ENCODE results near the gene TRMU.
"Not testable (repeated sequence)": the region's sequence is repeated elsewhere in the genome, so short reads cannot be mapped to it uniquely, and the experiment has no call there.

The TRMU gene

DNA sequence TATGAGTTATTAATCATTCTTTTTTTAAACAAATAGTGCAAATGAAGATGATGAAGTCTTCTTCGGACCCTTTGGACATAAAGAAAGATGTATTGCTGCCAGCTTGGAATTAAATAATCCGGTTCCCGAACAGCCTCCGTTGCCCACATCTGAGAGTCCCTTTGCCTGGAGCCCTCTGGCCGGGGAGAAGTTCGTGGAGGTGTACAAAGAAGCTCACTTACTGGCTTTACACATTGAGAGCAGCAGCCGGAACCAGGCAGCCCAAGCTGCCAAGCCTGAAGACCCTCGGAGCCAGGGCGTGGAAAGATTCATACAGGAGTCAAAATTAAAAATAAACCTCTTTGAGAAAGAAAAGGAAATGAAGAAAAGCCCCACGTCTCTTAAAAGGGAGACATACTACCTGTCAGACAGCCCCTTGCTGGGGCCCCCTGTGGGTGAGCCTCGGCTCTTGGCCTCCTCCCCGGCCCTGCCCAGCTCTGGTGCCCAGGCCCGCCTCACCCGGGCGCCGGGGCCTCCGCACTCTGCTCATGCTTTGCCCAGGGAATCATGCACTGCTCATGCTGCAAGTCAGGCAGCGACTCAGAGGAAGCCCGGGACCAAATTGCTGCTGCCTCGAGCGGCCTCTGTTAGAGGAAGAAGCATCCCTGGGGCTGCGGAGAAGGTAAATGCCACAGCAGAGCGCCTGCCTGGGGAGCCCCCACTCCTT lies 27.1 kb upstream of the TRMU start:
- TF ChIP-seq POLR2AphosphoS5 (IDR thresholded peaks at IDR 0.05; ENCODE audit: low read depth, low read length) (no peak), TAF1 (IDR thresholded peaks at IDR 0.05; ENCODE audit: borderline replicate concordance, low read depth, low read length) (no peak), POLR2A (IDR thresholded peaks at IDR 0.05; ENCODE audit: low read depth, low read length) (no peak)
- DNase-seq (ENCODE audit: insufficient read length) (no peak), FAIRE-seq (no peak)

GRCh38 chr22:46309526-46310085 lies 25.9 kb upstream of the TRMU start:
- DNase-seq (ENCODE audit: insufficient read length) (no peak), FAIRE-seq (no peak)
- TF ChIP-seq POLR2AphosphoS5 (IDR thresholded peaks at IDR 0.05; ENCODE audit: low read depth, low read length): no peak
- no peak for TF ChIP-seq POLR2A (IDR thresholded peaks at IDR 0.05; ENCODE audit: low read depth, low read length)

DNA sequence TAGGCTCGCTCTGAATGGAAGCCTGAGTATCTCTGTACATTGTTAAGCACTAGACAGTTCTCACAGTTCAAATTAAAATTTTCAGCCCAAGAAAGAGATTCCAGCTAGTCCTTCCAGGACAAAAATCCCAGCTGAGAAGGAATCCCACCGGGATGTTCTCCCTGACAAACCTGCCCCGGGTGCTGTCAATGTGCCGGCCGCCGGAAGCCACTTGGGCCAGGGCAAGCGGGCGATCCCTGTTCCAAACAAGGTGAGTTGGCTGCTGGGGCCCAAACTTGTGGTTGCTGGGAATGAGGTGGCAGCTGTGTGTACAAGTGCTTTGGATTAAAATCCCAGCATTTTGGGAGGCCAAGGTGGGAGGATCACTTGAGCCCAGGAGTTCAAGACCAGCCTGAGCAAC lies 23.5 kb upstream of the TRMU start:
- DNase-seq (ENCODE audit: insufficient read length) (no peak), FAIRE-seq (no peak)
- TF ChIP-seq POLR2A (IDR thresholded peaks at IDR 0.05; ENCODE audit: low read depth, low read length) (no peak), TAF1 (IDR thresholded peaks at IDR 0.05; ENCODE audit: borderline replicate concordance, low read depth, low read length) (no peak), POLR2AphosphoS5 (IDR thresholded peaks at IDR 0.05; ENCODE audit: low read depth, low read length) (no peak)

DNA sequence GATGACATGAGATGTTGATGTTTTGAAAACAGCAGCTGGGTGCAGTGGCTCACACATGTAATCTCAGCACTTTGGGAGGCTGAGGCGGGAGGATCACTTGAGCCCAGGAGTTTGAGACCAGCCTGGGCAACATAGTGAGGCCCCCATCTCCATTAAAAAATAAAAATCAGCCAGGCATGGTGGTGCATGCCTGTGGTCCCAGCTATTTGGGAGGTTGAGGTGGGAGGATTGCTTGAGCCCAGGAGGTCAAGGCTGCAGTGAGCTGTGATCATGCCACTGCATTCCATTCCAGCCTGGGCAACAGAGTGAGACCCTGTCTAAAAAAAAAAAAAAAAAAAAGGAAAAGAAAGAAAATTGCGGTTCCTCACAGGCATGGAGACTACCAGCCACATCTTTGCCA lies 22.7 kb upstream of the TRMU start:
- not testable (repeated sequence) for FAIRE-seq; DNase-seq (ENCODE audit: insufficient read length)

- no peak for DNase-seq (ENCODE audit: insufficient read length)
- FAIRE-seq: no peak
- TF ChIP-seq POLR2AphosphoS5 (IDR thresholded peaks at IDR 0.05; ENCODE audit: low read depth, low read length) (no peak), POLR2A (IDR thresholded peaks at IDR 0.05; ENCODE audit: low read depth, low read length) (no peak), TAF1 (IDR thresholded peaks at IDR 0.05; ENCODE audit: borderline replicate concordance, low read depth, low read length) (no peak)
Measured at GRCh38 chr22:46315976-46316375, 19.5 kb upstream of the TRMU start.

DNA sequence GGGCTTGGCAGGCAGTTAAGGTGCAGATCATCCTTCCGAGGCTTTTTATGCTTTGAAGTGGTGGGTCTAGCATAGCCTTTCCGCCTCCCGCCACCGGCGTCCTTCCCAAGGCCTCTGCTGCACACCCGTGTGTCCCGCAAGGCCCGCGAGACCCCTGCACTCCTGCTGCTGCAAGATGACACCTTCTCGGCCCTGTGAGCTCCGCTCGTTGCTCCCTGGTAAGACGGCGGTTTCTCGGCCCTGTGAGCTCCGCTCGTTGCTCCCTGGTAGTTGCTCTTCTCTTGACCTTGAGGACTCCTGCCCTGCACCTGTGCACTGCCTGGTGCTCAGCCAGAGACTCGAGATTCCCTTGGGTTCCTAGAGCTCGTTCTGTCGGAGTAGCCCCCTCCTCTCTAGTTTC lies 17.9 kb upstream of the TRMU start:
- TF ChIP-seq TAF1 (IDR thresholded peaks at IDR 0.05; ENCODE audit: borderline replicate concordance, low read depth, low read length): no peak
- TF ChIP-seq POLR2A (IDR thresholded peaks at IDR 0.05; ENCODE audit: low read depth, low read length): no peak
- TF ChIP-seq POLR2AphosphoS5 (IDR thresholded peaks at IDR 0.05; ENCODE audit: low read depth, low read length): no peak
- FAIRE-seq: no peak
- DNase-seq (ENCODE audit: insufficient read length): no peak

GRCh38 chr22:46318576-46318975 lies 16.9 kb upstream of the TRMU start:
- DNase-seq (ENCODE audit: insufficient read length): no peak
- no peak for FAIRE-seq
- TF ChIP-seq POLR2A (IDR thresholded peaks at IDR 0.05; ENCODE audit: low read depth, low read length) (no peak), POLR2AphosphoS5 (IDR thresholded peaks at IDR 0.05; ENCODE audit: low read depth, low read length) (no peak), TAF1 (IDR thresholded peaks at IDR 0.05; ENCODE audit: borderline replicate concordance, low read depth, low read length) (no peak)

DNA sequence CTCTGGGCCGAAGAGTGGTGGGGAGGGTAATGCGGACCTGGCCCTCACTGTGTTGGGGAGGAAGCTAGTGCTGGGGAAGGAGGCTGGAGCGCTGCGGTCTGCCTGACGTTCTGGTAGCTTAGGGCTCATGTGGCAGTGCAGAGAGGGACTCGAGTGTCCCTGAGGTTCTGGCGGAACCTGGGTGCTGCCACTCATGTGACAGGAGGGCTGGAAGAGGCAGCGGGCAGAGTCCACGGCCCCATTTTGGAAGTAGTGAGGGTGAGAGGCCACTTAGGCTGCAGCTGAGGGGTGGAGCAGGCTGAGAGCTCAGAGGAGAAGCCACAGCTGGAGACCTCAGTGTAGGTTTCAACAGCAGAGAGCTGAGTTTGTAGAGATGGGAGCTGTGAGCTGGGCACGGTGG lies 16.2 kb upstream of the TRMU start:
- FAIRE-seq (no peak), DNase-seq (ENCODE audit: insufficient read length) (no peak)
- TF ChIP-seq TAF1 (IDR thresholded peaks at IDR 0.05; ENCODE audit: borderline replicate concordance, low read depth, low read length) (no peak), POLR2A (IDR thresholded peaks at IDR 0.05; ENCODE audit: low read depth, low read length) (no peak), POLR2AphosphoS5 (IDR thresholded peaks at IDR 0.05; ENCODE audit: low read depth, low read length) (no peak)

GRCh38 chr22:46320166-46320710 lies 15.3 kb upstream of the TRMU start:
- no peak for FAIRE-seq
- TF ChIP-seq POLR2AphosphoS5 (IDR thresholded peaks at IDR 0.05; ENCODE audit: low read depth, low read length) (no peak), POLR2A (IDR thresholded peaks at IDR 0.05; ENCODE audit: low read depth, low read length) (no peak), TAF1 (IDR thresholded peaks at IDR 0.05; ENCODE audit: borderline replicate concordance, low read depth, low read length) (no peak)
- DNase-seq (ENCODE audit: insufficient read length): no peak

GRCh38 chr22:46320716-46321386 lies 14.7 kb upstream of the TRMU start:
- DNase-seq (ENCODE audit: insufficient read length) (no peak), FAIRE-seq (no peak)

DNA sequence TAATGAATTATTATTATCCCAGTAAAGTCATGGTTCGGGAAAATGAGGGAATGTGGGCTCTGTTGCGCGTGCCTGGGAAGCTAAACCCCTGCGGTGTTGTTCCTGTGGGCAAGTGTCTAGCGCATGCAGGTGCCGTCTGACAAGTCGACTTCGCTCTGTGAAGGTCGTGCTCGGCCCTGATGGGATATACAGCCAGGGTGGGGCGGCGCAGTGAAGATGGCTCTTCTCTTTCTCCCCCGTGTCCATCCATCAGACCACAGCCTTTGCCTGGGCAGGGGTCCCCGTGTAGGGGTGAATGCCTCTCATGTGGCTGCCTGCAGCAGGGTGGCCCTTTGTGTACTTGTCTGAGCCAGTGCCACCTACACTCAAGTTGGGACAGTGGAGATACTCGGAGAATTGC lies 12.8 kb upstream of the TRMU start:
- no peak for FAIRE-seq
- no peak for DNase-seq (ENCODE audit: insufficient read length)
- no peak for TF ChIP-seq TAF1 (IDR thresholded peaks at IDR 0.05; ENCODE audit: borderline replicate concordance, low read depth, low read length)
- TF ChIP-seq POLR2A (IDR thresholded peaks at IDR 0.05; ENCODE audit: low read depth, low read length): no peak
- no peak for TF ChIP-seq POLR2AphosphoS5 (IDR thresholded peaks at IDR 0.05; ENCODE audit: low read depth, low read length)

More at GRCh38 chr22:46320716-46321386, 14.7 kb upstream of the TRMU start:
- TF ChIP-seq POLR2A (IDR thresholded peaks at IDR 0.05; ENCODE audit: low read depth, low read length) (no peak), POLR2AphosphoS5 (IDR thresholded peaks at IDR 0.05; ENCODE audit: low read depth, low read length) (no peak), TAF1 (IDR thresholded peaks at IDR 0.05; ENCODE audit: borderline replicate concordance, low read depth, low read length) (no peak)

DNA sequence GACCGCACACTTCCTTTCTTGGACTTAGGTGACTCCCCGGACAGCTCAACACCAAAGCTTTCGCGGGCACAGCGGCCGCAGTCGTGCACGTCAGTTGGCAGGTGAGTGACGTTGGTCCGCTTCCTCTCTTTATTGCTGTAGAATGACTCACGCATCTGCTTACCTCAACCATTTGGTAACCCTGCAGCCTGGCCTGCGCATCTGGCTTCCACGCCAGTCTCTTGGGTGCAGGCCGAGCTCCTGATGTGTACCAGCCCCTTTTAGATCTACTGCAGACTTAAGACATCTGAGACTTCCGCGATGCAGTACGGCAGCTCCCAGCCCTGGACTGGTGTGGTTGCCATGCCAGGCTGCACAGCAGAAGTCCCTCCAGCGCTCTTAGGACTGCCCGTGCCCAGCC lies 12.4 kb upstream of the TRMU start:
- no peak for TF ChIP-seq POLR2AphosphoS5 (IDR thresholded peaks at IDR 0.05; ENCODE audit: low read depth, low read length)
- FAIRE-seq (no peak), DNase-seq (ENCODE audit: insufficient read length) (no peak)
